ENCODE data around the gene WSCD2. TPM values are rescaled to one million over a fixed set of nuclear protein-coding genes. Genes with fewer than 3 reads are reported as not detected.

Gene WSCD2
- total and polyA plus RNA-seq, 2 of the 4 experiments (the other 2 are of a cell fraction) = not detected

- H3K9ac ChIP-seq (ENCODE audit: low read depth, low read length) = no peak overlapping the region
- no peaks in the 10 kb centered on the region for H3K9me3 ChIP-seq (ENCODE audit: control insufficient read depth, insufficient read depth, low read length)
- no peaks in the 10 kb centered on the region; the same call in 1 of the 2 replicates for H3K27me3 ChIP-seq (ENCODE audit: control insufficient read depth, insufficient read depth, low read length)
- no peaks in the 10 kb centered on the region for H3K79me1 ChIP-seq (ENCODE audit: low read depth in 1 of 2, low read length in 2 of 2)
- H3K9me1 ChIP-seq (ENCODE audit: insufficient read depth, low read length) = no peaks in the 10 kb centered on the region
- no peak overlapping the region for H2BK5ac ChIP-seq (ENCODE audit: low read depth, low read length, poor library complexity, severe bottlenecking)
- H2BK120ac ChIP-seq (ENCODE audit: low read depth, low read length) = no peak overlapping the region
- ChIA-PET POLR2A (ENCODE audit: unreplicated experiment) (no interaction called here), CTCF (no interaction called here)
- dilution Hi-C loops (cut with HindIII; ENCODE audit: low sequenced_read_pairs, unreplicated experiment) (no loop called here), intact Hi-C loops (cut with micrococcal nuclease) (no loop called here), in situ Hi-C loops (cut with MboI; ENCODE audit: low sequenced_read_pairs) (no loop called here)
- no peak overlapping the region for H2AK5ac ChIP-seq (ENCODE audit: low read depth, low read length)
- no peak overlapping the region for H4K8ac ChIP-seq (ENCODE audit: low read depth in 2 of 2, low read length in 2 of 2)
- H3K18ac ChIP-seq (ENCODE audit: low read depth, low read length) = no peak overlapping the region
- H3K36me3 ChIP-seq (ENCODE audit: control insufficient read depth, insufficient read depth, low read length) = no peaks in the 10 kb centered on the region
- DNase-seq (no peak), ATAC-seq (ENCODE audit: low read depth) (no peak)
- no peaks in the 10 kb centered on the region for H4K20me1 ChIP-seq (ENCODE audit: insufficient read depth, low read length)
- BruUV-seq (replicated peaks) = no TSS peak
- no peaks in the 10 kb centered on the region for H3K4me1 ChIP-seq (ENCODE audit: control insufficient read depth, insufficient read depth, low read length)
- H3K4ac ChIP-seq (ENCODE audit: low read depth, low read length) = no peak overlapping the region
- WGBS, 2 experiments (ENCODE audit: extremely low coverage in 2 of 2, insufficient read length in 1 of 2) = no CpG with 5 or more reads among the region's 3 CpGs
- H3K4me2 ChIP-seq (ENCODE audit: low read depth, low read length) = no peak overlapping the region
- H2BK20ac ChIP-seq (ENCODE audit: low read depth, low read length) = no peak overlapping the region
- H3K14ac ChIP-seq (replicated peaks; ENCODE audit: low read depth, low read length) = no peak overlapping the region
- H3K23ac ChIP-seq (ENCODE audit: low read depth, low read length) = no peak overlapping the region
- no peak overlapping the region for H3K27ac ChIP-seq (ENCODE audit: insufficient read depth, low read length)
- no peak for TF ChIP-seq CHD1 (IDR thresholded peaks at IDR 0.05; ENCODE audit: low read depth, low read length)
- no peak for TF ChIP-seq MAZ (IDR thresholded peaks at IDR 0.05; ENCODE audit: borderline replicate concordance, low read depth, low read length)
- no peak for TF ChIP-seq NFE2L2 (IDR thresholded peaks at IDR 0.05; ENCODE audit: low read depth, low read length)
- TF ChIP-seq CEBPB (IDR thresholded peaks at IDR 0.05; ENCODE audit: low read depth, low read length) = no peak
- TF ChIP-seq CTCF (conservative IDR thresholded peaks at IDR 0.05; ENCODE audit: low read depth, low read length) = no peak
- no peak for TF ChIP-seq RFX5 (IDR thresholded peaks at IDR 0.05; ENCODE audit: low read depth, low read length)
- no peak for TF ChIP-seq ELK1 (IDR thresholded peaks at IDR 0.05; ENCODE audit: borderline replicate concordance, low read depth, low read length)
- TF ChIP-seq USF2 (IDR thresholded peaks at IDR 0.05; ENCODE audit: low read depth, low read length) = no peak
- no peak for TF ChIP-seq FOS (IDR thresholded peaks at IDR 0.05; ENCODE audit: low read depth, low read length)
- TF ChIP-seq SMC3 (IDR thresholded peaks at IDR 0.05; ENCODE audit: low read depth, low read length) = no peak
- no peak for TF ChIP-seq MAFK (IDR thresholded peaks at IDR 0.05; ENCODE audit: low read depth, low read length)
- no peak for TF ChIP-seq POLR2A (IDR thresholded peaks at IDR 0.05; ENCODE audit: low read depth, low read length)
- TF ChIP-seq RAD21 (IDR thresholded peaks at IDR 0.05; ENCODE audit: low read length) = no peak
- TF ChIP-seq MXI1 (IDR thresholded peaks at IDR 0.05; ENCODE audit: borderline replicate concordance, low read depth, low read length) = no peak
- no peak for TF ChIP-seq BHLHE40 (IDR thresholded peaks at IDR 0.05; ENCODE audit: low read depth, low read length)
- no peak for TF ChIP-seq RCOR1 (IDR thresholded peaks at IDR 0.05; ENCODE audit: insufficient replicate concordance, low read length)
- no peak overlapping the region for H2BK15ac ChIP-seq (ENCODE audit: low read depth, low read length)
- no peak overlapping the region for H2AK9ac ChIP-seq (replicated peaks; ENCODE audit: low read depth, low read length, poor library complexity)
- no peak overlapping the region for H3K56ac ChIP-seq (ENCODE audit: extremely low read depth, insufficient read depth, low read length)
- H4K91ac ChIP-seq (ENCODE audit: insufficient read depth, low read depth, low read length) = no peak overlapping the region
- H2AFZ ChIP-seq (replicated peaks; ENCODE audit: low read length, poor library complexity) = no peak overlapping the region
- H4K5ac ChIP-seq (ENCODE audit: low read depth, low read length) = no peak overlapping the region
- H3K4me3 ChIP-seq (ENCODE audit: insufficient read depth, low read depth, low read length) = no peak overlapping the region
Measured at GRCh38 chr12:108127654-108128053, 1.4 kb upstream of the WSCD2 start.

Data from IMR-90 (cell line).